Effector memory CD4-positive, alpha-beta T cell (primary cell): ENCODE measurements around the gene HSPA1B.
A peak's percentile ranks its signal among the peaks of the same experiment; 100 is the strongest.

Experiments
- DNase-seq, 3 donors: peaks; one replicate each; pipeline ENCODE4 v3.0.0-alpha.2; 2020
- H3K27ac ChIP-seq: 2 replicates; pipeline ENCODE4 v1.7.0; 2013; ENCODE audit warnings: mild to moderate bottlenecking, low read length, moderate library complexity; ENCODE audit not compliant: insufficient read depth, poor library complexity, severe bottlenecking
- H3K27me3 ChIP-seq: replicated peaks from 2 replicates; pipeline ENCODE4 v1.7.0; 2013; ENCODE audit warnings: mild to moderate bottlenecking, low read length; ENCODE audit not compliant: insufficient read depth, control insufficient read depth, poor library complexity, severe bottlenecking
- H3K36me3 ChIP-seq: 2 replicates; pipeline ENCODE4 v1.7.0; 2013; ENCODE audit warnings: mild to moderate bottlenecking, low read length, moderate library complexity; ENCODE audit not compliant: control insufficient read depth, insufficient read depth
- H3K4me1 ChIP-seq: 2 replicates; pipeline ENCODE4 v1.7.0; 2013; ENCODE audit warnings: low read length, mild to moderate bottlenecking; ENCODE audit not compliant: control insufficient read depth, insufficient read depth, poor library complexity, severe bottlenecking
- H3K4me3 ChIP-seq: 2 replicates; pipeline ENCODE4 v1.7.0; 2013; ENCODE audit warnings: low read length, low read depth, mild to moderate bottlenecking; ENCODE audit not compliant: insufficient read depth, poor library complexity, severe bottlenecking
- H3K9me3 ChIP-seq: 2 replicates; pipeline ENCODE4 v1.7.0; 2013; ENCODE audit warnings: mild to moderate bottlenecking, low read length, moderate library complexity; ENCODE audit not compliant: control insufficient read depth

HSPA1B gene

DNA sequence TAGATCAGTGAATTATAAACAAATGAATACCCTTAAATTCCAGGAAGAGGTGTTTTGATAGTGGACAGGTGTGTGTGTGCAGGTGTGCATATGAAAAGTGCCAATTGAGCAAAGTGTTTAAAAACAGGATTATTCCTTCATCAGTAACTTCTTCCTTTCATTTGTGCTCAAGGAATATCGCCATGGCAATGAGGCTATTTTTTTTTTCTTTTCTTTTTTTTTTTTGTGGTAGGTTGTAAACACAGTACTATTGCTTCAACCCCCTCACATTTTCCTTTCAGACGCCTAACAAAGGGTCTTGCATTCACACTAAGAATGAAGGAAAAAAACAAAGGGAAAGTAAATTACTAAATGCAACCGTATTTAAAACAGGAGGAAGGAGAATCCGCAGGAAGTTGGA lies 2.0 kb upstream of the HSPA1B start:
- H3K36me3 ChIP-seq = no peaks in the 10 kb centered on the region
- no peak for DNase-seq
- H3K4me1 ChIP-seq = peaks cover 25% of the 10 kb centered on the region
- no peak overlapping the region for H3K27ac ChIP-seq
- no peaks in the 10 kb centered on the region for H3K27me3 ChIP-seq
- no peak overlapping the region for H3K4me3 ChIP-seq
- H3K9me3 ChIP-seq = no peaks in the 10 kb centered on the region

GRCh38 chr6:31826793-31827285 lies 699 bp upstream of the HSPA1B start:
- no peaks in the 10 kb centered on the region for H3K36me3 ChIP-seq
- H3K4me1 ChIP-seq = peaks cover 23% of the 10 kb centered on the region
- DNase-seq = no peak
- no peaks in the 10 kb centered on the region for H3K27me3 ChIP-seq
- peak overlapping the region; percentile 80 for H3K27ac ChIP-seq
- H3K9me3 ChIP-seq = no peaks in the 10 kb centered on the region
- H3K4me3 ChIP-seq = peak overlapping the region; percentile 76

DNA sequence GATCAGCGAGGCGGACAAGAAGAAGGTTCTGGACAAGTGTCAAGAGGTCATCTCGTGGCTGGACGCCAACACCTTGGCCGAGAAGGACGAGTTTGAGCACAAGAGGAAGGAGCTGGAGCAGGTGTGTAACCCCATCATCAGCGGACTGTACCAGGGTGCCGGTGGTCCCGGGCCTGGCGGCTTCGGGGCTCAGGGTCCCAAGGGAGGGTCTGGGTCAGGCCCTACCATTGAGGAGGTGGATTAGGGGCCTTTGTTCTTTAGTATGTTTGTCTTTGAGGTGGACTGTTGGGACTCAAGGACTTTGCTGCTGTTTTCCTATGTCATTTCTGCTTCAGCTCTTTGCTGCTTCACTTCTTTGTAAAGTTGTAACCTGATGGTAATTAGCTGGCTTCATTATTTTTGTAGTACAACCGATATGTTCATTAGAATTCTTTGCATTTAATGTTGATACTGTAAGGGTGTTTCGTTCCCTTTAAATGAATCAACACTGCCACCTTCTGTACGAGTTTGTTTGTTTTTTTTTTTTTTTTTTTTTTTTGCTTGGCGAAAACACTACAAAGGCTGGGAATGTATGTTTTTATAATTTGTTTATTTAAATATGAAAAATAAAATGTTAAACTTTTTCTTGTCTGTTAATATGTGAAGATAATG lies 2.2 kb downstream of the HSPA1B start:
- no peak for DNase-seq
- Histone ChIP-seq H3K9me3 (no peaks in the 10 kb centered on the region), H3K27me3 (no peaks in the 10 kb centered on the region), H3K4me1 (peaks cover 16% of the 10 kb centered on the region), H3K36me3 (no peaks in the 10 kb centered on the region), H3K4me3 (peak overlapping the region; percentile 44), H3K27ac (peak overlapping the region; percentile 69)

DNA sequence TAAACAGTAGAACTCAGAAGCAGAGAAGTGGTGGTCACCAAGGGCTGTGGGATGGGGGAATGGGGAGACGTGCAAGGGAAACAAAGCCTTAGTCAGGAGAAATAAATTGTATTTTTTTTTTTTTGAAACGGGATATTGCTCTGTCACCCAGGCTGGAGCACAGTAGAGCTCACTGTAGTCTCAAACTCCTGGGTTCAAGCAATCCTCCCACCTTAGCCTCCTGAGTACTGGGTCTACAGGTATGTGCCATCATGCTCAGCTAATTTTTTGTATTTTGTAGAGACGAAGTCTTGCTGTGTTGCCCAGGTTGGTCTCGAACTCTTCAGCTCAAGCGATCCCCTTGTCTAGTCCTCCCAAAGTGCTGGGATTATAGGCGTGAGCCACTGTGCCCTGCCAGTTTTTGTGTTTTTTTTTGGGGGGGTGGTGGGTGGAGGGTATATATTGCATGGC lies 3.4 kb downstream of the HSPA1B start:
- DNase-seq = no peak
- H3K4me1 ChIP-seq = peaks cover 16% of the 10 kb centered on the region

GRCh38 chr6:31831350-31832215 lies 4.0 kb downstream of the HSPA1B start:
- H3K4me3 ChIP-seq = peak overlapping the region; percentile 44
- H3K27ac ChIP-seq = peak overlapping the region; percentile 69
- H3K9me3 ChIP-seq = no peaks in the 10 kb centered on the region
- no peaks in the 10 kb centered on the region for H3K36me3 ChIP-seq
- DNase-seq = no peak
- no peaks in the 10 kb centered on the region for H3K27me3 ChIP-seq
- H3K4me1 ChIP-seq = peaks cover 15% of the 10 kb centered on the region

More for the DNA sequence above, 3.4 kb downstream of the HSPA1B start:
- Histone ChIP-seq H3K27me3 (no peaks in the 10 kb centered on the region), H3K36me3 (no peaks in the 10 kb centered on the region), H3K4me3 (peak overlapping the region; percentile 44), H3K9me3 (no peaks in the 10 kb centered on the region), H3K27ac (peak overlapping the region; percentile 69)

- Histone ChIP-seq H3K4me1 (peaks cover 34% of the 10 kb centered on the region), H3K27me3 (no peaks in the 10 kb centered on the region), H3K27ac (peak overlapping the region; percentile 99), H3K36me3 (peaks cover 13% of the 10 kb centered on the region), H3K4me3 (peak overlapping the region; percentile 89), H3K9me3 (no peaks in the 10 kb centered on the region)
- peak; percentile 62 to 69 (median 66) for DNase-seq
Observed at GRCh38 chr6:31834367-31835250, 7.1 kb downstream of the HSPA1B start.

- Histone ChIP-seq H3K27ac (peak overlapping the region; percentile 99), H3K9me3 (no peaks in the 10 kb centered on the region), H3K4me3 (peak overlapping the region; percentile 89), H3K27me3 (no peaks in the 10 kb centered on the region), H3K36me3 (peaks cover 28% of the 10 kb centered on the region), H3K4me1 (peaks cover 26% of the 10 kb centered on the region)
- no peak for DNase-seq
Observed at GRCh38 chr6:31836047-31836473, 8.5 kb downstream of the HSPA1B start.

DNA sequence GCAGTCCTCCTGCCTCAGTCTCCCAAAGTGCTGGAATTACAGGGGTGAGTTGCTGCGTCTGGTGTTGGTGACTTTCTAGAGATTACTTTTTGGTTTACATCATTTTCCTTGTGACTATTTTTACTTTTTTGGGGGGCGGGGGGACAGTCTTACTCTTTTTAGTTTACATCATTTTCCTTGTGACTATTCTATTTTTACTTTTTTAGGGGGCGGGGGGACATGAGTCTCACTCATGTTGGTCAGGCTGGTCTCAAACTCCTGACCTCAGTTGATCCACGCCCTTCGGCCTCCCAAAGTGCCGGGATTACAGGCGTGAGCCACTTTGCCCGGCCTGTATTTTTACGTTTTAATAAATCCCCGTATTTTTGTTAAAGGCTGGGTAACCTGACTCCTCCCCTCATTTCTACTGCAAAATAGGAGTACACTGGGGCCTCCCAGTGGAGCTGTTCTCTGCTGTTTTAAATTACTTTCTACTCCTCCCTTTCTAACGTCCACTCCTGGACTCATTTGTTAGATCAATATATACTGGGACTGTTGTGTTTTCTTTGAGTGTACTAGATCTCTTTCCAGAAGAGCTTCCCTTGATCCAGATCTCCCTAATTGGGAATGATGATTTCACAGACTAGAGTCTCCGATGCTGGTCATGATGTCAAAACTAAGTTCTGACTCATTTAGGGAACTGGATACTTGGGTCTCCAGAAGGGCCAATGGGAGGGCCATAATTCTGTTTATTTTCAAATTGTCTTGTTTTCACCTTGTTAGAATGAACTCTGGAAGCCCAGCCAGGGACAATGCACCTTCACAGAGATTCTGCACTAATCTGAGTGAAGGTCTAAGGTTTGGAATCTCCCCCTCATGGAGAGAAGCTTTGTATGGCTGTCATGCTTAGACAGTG lies 9.2 kb downstream of the HSPA1B start:
- peaks cover 25% of the 10 kb centered on the region for H3K4me1 ChIP-seq
- peak overlapping the region; percentile 89 for H3K4me3 ChIP-seq
- no peak for DNase-seq
- peak overlapping the region; percentile 99 for H3K27ac ChIP-seq
- H3K27me3 ChIP-seq = no peaks in the 10 kb centered on the region
- H3K36me3 ChIP-seq = peaks cover 30% of the 10 kb centered on the region
- no peaks in the 10 kb centered on the region for H3K9me3 ChIP-seq
